GM12874 (cell line): ENCODE results near the gene CHRM2.

Experiments used
- CTCF ChIP-seq: IDR thresholded peaks from 2 replicates; pipeline ENCODE4 v1.5.1; 2011; ENCODE audit warnings: low read depth, mild to moderate bottlenecking, control low read depth, low read length, moderate library complexity; ENCODE audit not compliant: insufficient read depth

Gene CHRM2

DNA sequence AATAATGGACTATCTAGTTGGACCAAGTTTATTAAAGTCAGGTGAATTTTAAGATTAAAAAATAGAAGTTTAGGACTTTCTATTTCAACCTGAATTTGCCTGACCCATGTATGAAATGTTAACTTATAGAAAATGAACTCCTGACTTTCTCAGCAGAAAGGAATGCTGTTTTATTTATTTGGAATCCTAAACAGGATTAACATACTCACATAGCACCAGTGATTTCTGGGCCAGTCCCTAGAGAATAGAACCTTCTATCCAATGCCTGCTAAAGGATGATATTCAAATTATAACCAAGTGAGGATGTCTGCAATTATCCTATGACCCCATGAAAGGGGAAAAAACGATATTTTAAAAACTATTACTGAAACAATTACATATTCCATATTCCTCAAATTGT is 148.8 kb downstream of the CHRM2 start:
- no peak for TF ChIP-seq CTCF

DNA sequence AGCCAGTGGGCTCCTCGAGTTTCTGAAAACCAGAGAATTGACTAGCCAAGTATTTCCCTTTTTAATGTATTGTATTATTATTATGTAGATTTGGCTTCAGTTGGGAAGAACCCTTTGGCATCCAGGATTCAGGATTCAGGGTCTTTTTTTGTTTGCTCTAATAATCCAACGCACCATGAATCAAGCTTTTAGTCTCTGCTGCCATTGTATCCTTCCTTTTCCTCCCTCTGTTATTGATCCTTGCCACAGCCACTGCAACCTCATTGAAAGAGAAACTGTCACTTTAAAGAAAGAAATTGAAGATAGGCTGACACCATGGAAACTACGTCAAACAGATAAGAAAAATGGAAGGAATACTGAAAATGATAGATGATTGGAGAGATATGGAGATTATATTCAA is 150.0 kb downstream of the CHRM2 start:
- TF ChIP-seq CTCF: no peak

GRCh38 chr7:137020351-137020750 is 151.9 kb downstream of the CHRM2 start:
- TF ChIP-seq CTCF: no peak

DNA sequence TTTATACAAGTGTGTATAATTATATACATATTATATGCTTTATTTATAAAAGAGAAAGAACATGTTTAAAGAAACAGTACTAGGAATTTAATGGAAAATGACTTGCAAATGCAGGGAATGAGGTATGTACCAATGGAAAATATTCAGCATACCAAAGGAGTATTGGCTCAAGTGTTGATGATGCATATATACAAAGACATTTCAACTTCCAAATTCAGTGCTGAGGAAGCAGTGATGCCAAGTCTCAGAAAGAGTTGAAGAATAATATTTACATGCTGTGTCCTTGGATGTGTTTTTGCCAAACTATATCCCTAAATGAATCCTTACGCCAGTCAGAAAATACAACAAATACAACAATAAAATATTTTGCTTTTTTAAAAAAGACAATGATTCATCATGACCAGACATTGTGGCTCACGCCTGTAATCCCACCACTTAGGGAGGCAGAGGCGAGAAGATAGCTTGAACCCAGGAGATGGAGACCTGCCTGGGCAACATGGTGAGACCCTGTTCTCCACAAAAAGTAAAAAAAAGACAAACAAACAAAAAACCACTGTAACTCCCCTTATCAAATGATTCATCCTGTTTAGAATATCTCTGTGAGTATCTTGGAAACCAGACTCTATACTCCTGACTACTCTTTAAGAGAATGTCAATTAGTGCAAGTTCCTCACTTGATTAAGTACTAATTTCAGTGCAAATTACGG is 157.2 kb downstream of the CHRM2 start:
- no peak for TF ChIP-seq CTCF

GRCh38 chr7:137026176-137026500 is 157.7 kb downstream of the CHRM2 start:
- TF ChIP-seq CTCF: no peak

DNA sequence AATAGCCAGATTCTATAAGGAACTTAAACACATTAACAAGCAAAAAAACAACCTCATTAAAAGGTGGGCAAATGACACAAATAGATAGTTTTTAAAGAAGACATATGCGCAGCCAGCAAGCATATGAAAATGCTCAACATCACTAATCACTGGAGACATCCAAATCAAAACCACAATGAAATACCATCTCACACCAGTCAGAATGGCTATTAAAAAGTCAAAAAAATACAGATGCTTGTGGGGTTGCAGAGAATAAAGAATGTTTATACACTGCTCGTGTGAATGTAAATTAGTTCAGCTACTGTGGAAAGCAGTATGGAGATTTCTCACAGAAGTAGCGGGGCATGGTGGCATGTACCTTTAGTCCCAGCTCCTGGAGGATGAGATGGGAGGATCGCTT is 164.0 kb downstream of the CHRM2 start:
- TF ChIP-seq CTCF: no peak

DNA sequence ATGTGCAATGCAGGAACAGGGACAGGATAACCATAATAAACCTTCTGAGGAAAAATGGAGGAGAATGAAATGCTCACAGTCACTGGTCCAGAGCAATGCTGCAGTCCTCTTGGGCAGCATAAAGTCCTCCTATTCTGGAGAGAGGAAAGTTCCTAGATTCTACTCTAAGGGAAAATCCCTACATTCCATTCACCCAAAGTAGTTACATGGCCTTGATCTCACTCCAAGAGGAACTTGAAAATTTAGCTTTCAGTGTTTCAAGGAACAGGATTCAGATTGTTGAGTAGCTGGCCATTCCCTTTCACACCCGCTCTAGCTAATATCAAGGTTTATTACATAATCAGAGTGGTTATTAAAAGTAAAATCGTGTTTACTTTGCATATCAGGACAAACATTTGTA is 168.3 kb downstream of the CHRM2 start:
- no peak for TF ChIP-seq CTCF
